ENCODE data around the gene PYURF. TPM values are rescaled to one million over a fixed set of nuclear protein-coding genes. Genes with fewer than 3 reads are reported as not detected.

Gene PYURF
- total RNA-seq, 1 donor: 55.7 TPM

DNA sequence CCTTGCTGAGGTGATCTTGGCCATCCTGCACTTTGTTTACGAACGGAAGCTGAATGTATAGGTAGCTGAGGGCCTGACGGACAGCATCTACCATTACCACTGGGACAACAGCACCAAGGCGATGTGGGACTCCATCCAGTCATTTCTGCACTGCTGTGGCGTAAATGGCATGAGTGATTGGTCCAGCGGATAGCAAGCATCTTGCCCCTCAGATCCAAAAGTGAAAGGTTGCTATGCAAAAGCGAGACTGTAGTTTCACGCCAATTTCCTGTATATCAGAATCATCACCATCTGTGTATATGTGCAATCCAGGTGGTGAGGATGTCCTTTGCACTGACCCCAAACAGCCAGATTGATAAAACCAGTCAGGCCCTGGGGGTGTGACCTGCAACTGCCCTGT is 4.2 kb upstream of the PYURF start:
- Histone ChIP-seq H3K4me1 (ENCODE audit: insufficient read depth, low read length) (peaks cover 11% of the 10 kb centered on the region), H3K36me3 (ENCODE audit: insufficient read depth, low read length) (no peaks in the 10 kb centered on the region), H3K4me3 (ENCODE audit: insufficient read depth, low read length) (no peak overlapping the region), H3K27me3 (ENCODE audit: insufficient read depth, low read length) (no peaks in the 10 kb centered on the region), H3K27ac (ENCODE audit: low read depth, low read length) (no peak overlapping the region), H3K9me3 (ENCODE audit: low read depth, low read length) (no peaks in the 10 kb centered on the region), H4K20me1 (ENCODE audit: insufficient read depth, low read length) (no peaks in the 10 kb centered on the region), H2AFZ (ENCODE audit: low read length) (peak overlapping the region; percentile 24), H3K4me2 (ENCODE audit: insufficient read depth, low read length) (no peak overlapping the region), H3K79me2 (ENCODE audit: insufficient read depth, low read length) (peaks cover 21% of the 10 kb centered on the region)
- no peak for DNase-seq (ENCODE audit: insufficient read length, low spot score, missing footprints)
- TF ChIP-seq CTCF (IDR thresholded peaks at IDR 0.05; ENCODE audit: extremely low read depth, low read depth, low read length): no peak

- Histone ChIP-seq H3K4me1 (ENCODE audit: insufficient read depth, low read length) (peaks cover 17% of the 10 kb centered on the region), H3K36me3 (ENCODE audit: insufficient read depth, low read length) (peaks cover 3% of the 10 kb centered on the region), H2AFZ (ENCODE audit: low read length) (no peak overlapping the region), H4K20me1 (ENCODE audit: insufficient read depth, low read length) (no peaks in the 10 kb centered on the region), H3K27me3 (ENCODE audit: insufficient read depth, low read length) (no peaks in the 10 kb centered on the region), H3K4me3 (ENCODE audit: insufficient read depth, low read length) (no peak overlapping the region), H3K9me3 (ENCODE audit: low read depth, low read length) (no peaks in the 10 kb centered on the region), H3K4me2 (ENCODE audit: insufficient read depth, low read length) (peak overlapping the region; percentile 56), H3K27ac (ENCODE audit: low read depth, low read length) (peak overlapping the region; percentile 6), H3K79me2 (ENCODE audit: insufficient read depth, low read length) (peaks cover 36% of the 10 kb centered on the region)
- DNase-seq (ENCODE audit: insufficient read length, low spot score, missing footprints): peak; percentile 61
- TF ChIP-seq CTCF (IDR thresholded peaks at IDR 0.05; ENCODE audit: extremely low read depth, low read depth, low read length): peak; percentile 34
These were observed 2.7 kb upstream of the PYURF start for GRCh38 chr4:88526221-88526815.

GRCh38 chr4:88524171-88524570 is 595 bp upstream of the PYURF start:
- Histone ChIP-seq H3K4me2 (ENCODE audit: insufficient read depth, low read length) (peak overlapping the region; percentile 94), H4K20me1 (ENCODE audit: insufficient read depth, low read length) (no peaks in the 10 kb centered on the region), H2AFZ (ENCODE audit: low read length) (peak overlapping the region; percentile 97), H3K36me3 (ENCODE audit: insufficient read depth, low read length) (peaks cover 15% of the 10 kb centered on the region), H3K27me3 (ENCODE audit: insufficient read depth, low read length) (no peaks in the 10 kb centered on the region), H3K27ac (ENCODE audit: low read depth, low read length) (peak overlapping the region; percentile 98), H3K9me3 (ENCODE audit: low read depth, low read length) (no peaks in the 10 kb centered on the region), H3K4me1 (ENCODE audit: insufficient read depth, low read length) (peaks cover 17% of the 10 kb centered on the region), H3K79me2 (ENCODE audit: insufficient read depth, low read length) (peaks cover 43% of the 10 kb centered on the region), H3K4me3 (ENCODE audit: insufficient read depth, low read length) (peak overlapping the region; percentile 91)
- TF ChIP-seq CTCF (IDR thresholded peaks at IDR 0.05; ENCODE audit: extremely low read depth, low read depth, low read length): no peak
- DNase-seq (ENCODE audit: insufficient read length, low spot score, missing footprints): peak; percentile 76

GRCh38 chr4:88522702-88523324 is 763 bp downstream of the PYURF start:
- Histone ChIP-seq H3K27me3 (ENCODE audit: insufficient read depth, low read length) (no peaks in the 10 kb centered on the region), H4K20me1 (ENCODE audit: insufficient read depth, low read length) (no peaks in the 10 kb centered on the region), H3K4me3 (ENCODE audit: insufficient read depth, low read length) (peak overlapping the region; percentile 91), H2AFZ (ENCODE audit: low read length) (peak overlapping the region; percentile 97), H3K27ac (ENCODE audit: low read depth, low read length) (peak overlapping the region; percentile 98), H3K9me3 (ENCODE audit: low read depth, low read length) (no peaks in the 10 kb centered on the region), H3K4me2 (ENCODE audit: insufficient read depth, low read length) (peak overlapping the region; percentile 94), H3K36me3 (ENCODE audit: insufficient read depth, low read length) (peaks cover 15% of the 10 kb centered on the region), H3K79me2 (ENCODE audit: insufficient read depth, low read length) (peaks cover 43% of the 10 kb centered on the region), H3K4me1 (ENCODE audit: insufficient read depth, low read length) (peaks cover 17% of the 10 kb centered on the region)
- TF ChIP-seq CTCF (IDR thresholded peaks at IDR 0.05; ENCODE audit: extremely low read depth, low read depth, low read length): no peak
- DNase-seq (ENCODE audit: insufficient read length, low spot score, missing footprints): peak; percentile 63

Measured in osteoblast (primary cell).